ENCODE measurements around the gene ASTN2. TPM values are rescaled to one million over a fixed set of nuclear protein-coding genes. Genes with fewer than 3 reads are reported as not detected.

ASTN2 gene
- total and polyA plus RNA-seq, 9 of the 15 experiments (the other 6 are each of a cell fraction or from before 2014, with no cell fraction given): 0.56 to 3.5 (median 1.9) TPM

GRCh38 chr9:116661037-116661954 is 753.6 kb downstream of the ASTN2 start:
- in situ Hi-C loops (cut with MboI): no loop called here
- 3% methylated on average over 5 of the region's 7 CpGs for WGBS (ENCODE audit: insufficient coverage, low coverage, missing lambda C conversion rate)
- TF ChIP-seq RAD21 (CRISPR knock-in tag; conservative IDR thresholded peaks at IDR 0.05 in 1 of 2, IDR thresholded peaks at IDR 0.05 in 1 of 2): peak; percentile 79 to 80
- no peak for TF ChIP-seq E2F3 (CRISPR knock-in tag; IDR thresholded peaks at IDR 0.05)
- TF ChIP-seq ZNF3 (CRISPR knock-in tag; IDR thresholded peaks at IDR 0.05): no peak
- TF ChIP-seq PRDM10 (IDR thresholded peaks at IDR 0.05; ENCODE audit: partially characterized antibody): no peak
- no peak for TF ChIP-seq MEF2A (IDR thresholded peaks at IDR 0.05; ENCODE audit: control insufficient read depth, low read depth, low read length)
- no peak for TF ChIP-seq PML (IDR thresholded peaks at IDR 0.05; ENCODE audit: low read length)
- TF ChIP-seq CGGBP1 (CRISPR knock-in tag; IDR thresholded peaks at IDR 0.05): no peak
- TF ChIP-seq DEAF1 (CRISPR knock-in tag; IDR thresholded peaks at IDR 0.05): peak; percentile 72
- TF ChIP-seq STAG1 (CRISPR knock-in tag; IDR thresholded peaks at IDR 0.05; ENCODE audit: borderline replicate concordance): peak; percentile 86; the same call in 1 of the 2 replicates
- peak; percentile 63 to 83 (median 70) for TF ChIP-seq CTCF (IDR thresholded peaks at IDR 0.05 in 2 of 3, conservative IDR thresholded peaks at IDR 0.05 in 1 of 3; ENCODE audit: insufficient read depth in 2 of 3, low read depth in 1 of 3, low read length in 3 of 3)
- TF ChIP-seq ZNF384 (IDR thresholded peaks at IDR 0.05; ENCODE audit: low read depth, low read length): 0 out of 2 replicates have a peak, but pooled peaks have one; percentile 34

More at GRCh38 chr9:116661037-116661954, 753.6 kb downstream of the ASTN2 start:
- no peak overlapping the region for H3K4me2 ChIP-seq (ENCODE audit: insufficient read depth, low read length)
- no peak overlapping the region for H2AFZ ChIP-seq (ENCODE audit: low read depth, low read length)
- POLR2A ChIA-PET: no interaction called here
- FAIRE-seq: peak; percentile 90
- no peak overlapping the region for H3K4me3 ChIP-seq
- H3K4me1 ChIP-seq (replicated peaks in 1 of 2; ENCODE audit: control insufficient read depth in 2 of 2, insufficient read depth in 2 of 2, low read length in 2 of 2): no peaks in the 10 kb centered on the region
- DNase-seq (ENCODE audit: extremely low read depth in 1 of 4, low spot score in 3 of 4): peak; percentile 47 to 62 (median 54)
- no TSS peak for BruUV-seq (replicated peaks)
- no peaks in the 10 kb centered on the region for H3K9me1 ChIP-seq (ENCODE audit: control insufficient read depth, insufficient read depth, low read length)
- no peaks in the 10 kb centered on the region for H3K9me3 ChIP-seq (replicated peaks; ENCODE audit: control insufficient read depth, insufficient read depth, low read depth, low read length)
- H3K27me3 ChIP-seq (ENCODE audit: control insufficient read depth in 2 of 2, insufficient read depth in 2 of 2, low read length in 2 of 2): no peaks in the 10 kb centered on the region
- H3K27ac ChIP-seq (ENCODE audit: extremely low read depth, low read depth, low read length): no peak overlapping the region
- H4K20me1 ChIP-seq (replicated peaks; ENCODE audit: control insufficient read depth, insufficient read depth, low read length): no peaks in the 10 kb centered on the region
- no peaks in the 10 kb centered on the region for H3K79me2 ChIP-seq (ENCODE audit: control insufficient read depth, insufficient read depth, low read length)
- no peaks in the 10 kb centered on the region for H3K36me3 ChIP-seq (ENCODE audit: control insufficient read depth, insufficient read depth, low read length)
- intact Hi-C loops (cut with micrococcal nuclease): loop anchor here (1.0 to 5.0 kb wide), 3 partner anchors 72 to 1070 kb away; no protein-coding TSS in a partner anchor
- CTCF ChIA-PET (ENCODE audit: low intra/inter-chr PET ratio): interaction anchor here (0.7 to 2.6 kb wide), 4 partner anchors 72 to 1070 kb away, joined by 3 to 19 read pairs (median 8); no protein-coding TSS in a partner anchor
- H3K9ac ChIP-seq (ENCODE audit: insufficient read depth in 1 of 2, low read depth in 2 of 2, low read length in 2 of 2): no peak overlapping the region
- peak; percentile 91 for ATAC-seq

Data from K562 (cell line).